DND-41 (cell line): ENCODE results near the gene TCEA3.

ENCODE experiments used
- ATAC-seq: fragments of 200-7000 bp; cut with Tn5 transposase; 3 replicates; pipeline ENCODE4 v1.9.1; 2021; ENCODE audit warnings: low read depth; ENCODE audit not compliant: insufficient read depth
- DNase-seq: peaks from one replicate; pipeline ENCODE4 v3.0.0-alpha.2; 2020
- H2AFZ ChIP-seq: 2 replicates; pipeline ENCODE4 v1.6.0; 2012; ENCODE audit warnings: low read depth, low read length
- H3K27ac ChIP-seq: 2 replicates; pipeline ENCODE4 v1.5.1; 2012; ENCODE audit warnings: low read length, inconsistent platforms
- H3K27me3 ChIP-seq: fragments of 200-600 bp; sonication (generic); 2 replicates; pipeline ENCODE4 v1.6.0; 2012; ENCODE audit warnings: low read length, mild to moderate bottlenecking, inconsistent platforms; ENCODE audit not compliant: insufficient read depth, poor library complexity
- H3K36me3 ChIP-seq: 2 replicates; pipeline ENCODE4 v1.5.1; 2012; ENCODE audit warnings: low read length, inconsistent platforms; ENCODE audit not compliant: insufficient read depth
- H3K4me1 ChIP-seq: 2 replicates; pipeline ENCODE4 v1.5.1; 2012; ENCODE audit warnings: mild to moderate bottlenecking, low read length; ENCODE audit not compliant: insufficient read depth
- H3K4me2 ChIP-seq: 2 replicates; pipeline ENCODE4 v1.6.0; 2012; ENCODE audit warnings: mild to moderate bottlenecking, moderate library complexity, low read length, inconsistent platforms; ENCODE audit not compliant: insufficient read depth
- H3K4me3 ChIP-seq, 2 experiments: fragments of 200-600 bp in 1 of 2; shearing (Covaris generic) in 1 of 2; 2 replicates each; pipeline ENCODE4 v1.5.1; 2012 to 2016; ENCODE audit warnings: inconsistent platforms in 2 of 2, low read length in 2 of 2, mild to moderate bottlenecking in 2 of 2, low read depth in 1 of 2, moderate library complexity in 1 of 2
- H3K79me2 ChIP-seq: 2 replicates; pipeline ENCODE4 v1.6.0; 2012; ENCODE audit warnings: low read length, inconsistent platforms; ENCODE audit not compliant: insufficient read depth
- H3K9ac ChIP-seq: 2 replicates; pipeline ENCODE4 v1.6.0; 2012; ENCODE audit warnings: low read depth, mild to moderate bottlenecking, inconsistent platforms, low read length, moderate library complexity
- H3K9me3 ChIP-seq: 2 replicates; pipeline ENCODE4 v1.5.1; 2012; ENCODE audit warnings: low read length, moderate library complexity, mild to moderate bottlenecking, inconsistent platforms; ENCODE audit not compliant: insufficient read depth, severe bottlenecking
- H4K20me1 ChIP-seq: 2 replicates; pipeline ENCODE4 v1.6.0; 2012; ENCODE audit warnings: low read length; ENCODE audit not compliant: insufficient read depth
- CTCF ChIP-seq: IDR thresholded peaks from 2 replicates; pipeline ENCODE4 v1.5.1; 2012; ENCODE audit warnings: borderline replicate concordance, low read length, moderate library complexity, mild to moderate bottlenecking; ENCODE audit not compliant: poor library complexity, severe bottlenecking; ENCODE audit errors: extremely low read depth
- EZH2 ChIP-seq: IDR thresholded peaks from 3 replicates; pipeline ENCODE4 v1.6.1; 2012; ENCODE audit warnings: borderline replicate concordance, low read depth, mild to moderate bottlenecking, moderate library complexity, low read length, inconsistent platforms; ENCODE audit not compliant: severe bottlenecking

TCEA3 gene

DNA sequence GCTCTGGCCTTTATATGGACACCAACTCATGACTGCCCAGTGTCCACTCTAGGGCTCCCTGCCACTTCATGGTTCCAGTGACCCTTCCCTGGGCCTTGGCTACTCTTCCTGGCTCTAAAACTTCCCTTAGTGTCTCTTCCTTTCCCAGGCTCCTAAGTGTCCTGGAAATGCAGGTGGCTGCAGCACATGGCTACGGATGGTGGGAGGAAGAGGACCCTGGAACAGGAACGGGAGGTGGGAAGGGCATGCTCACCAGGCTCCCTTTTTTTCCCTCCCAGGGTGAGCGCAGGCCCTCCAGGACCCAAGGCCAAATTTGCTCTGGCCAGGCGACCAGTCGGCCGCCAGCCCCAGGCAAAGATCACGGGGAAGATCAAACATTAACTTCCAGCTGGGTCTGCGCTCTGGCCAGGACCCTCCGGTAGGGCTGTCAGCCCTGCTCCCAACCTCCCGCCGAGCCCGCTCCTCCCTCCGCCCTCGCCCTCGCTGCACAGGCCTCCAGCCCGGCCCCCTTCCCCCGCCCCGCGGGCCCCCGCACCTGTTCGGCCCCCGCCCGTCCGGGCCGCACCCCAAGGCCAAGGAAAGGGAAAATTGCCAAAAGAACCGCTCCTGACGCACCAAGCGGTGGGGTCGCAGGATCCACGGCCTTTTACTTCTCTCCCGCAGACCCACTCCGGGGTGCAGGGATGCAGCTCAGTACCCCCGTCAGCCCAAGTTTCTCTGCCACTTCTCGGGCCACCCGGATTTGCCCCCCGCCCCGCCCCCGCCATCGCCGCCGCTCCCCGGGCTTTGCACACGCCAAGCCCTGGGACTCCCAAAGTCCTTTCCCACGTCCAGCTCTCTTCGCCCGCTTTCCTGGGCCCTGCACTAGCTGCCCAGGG is 894 bp downstream of the TCEA3 start:
- Histone ChIP-seq H2AFZ (no peak overlapping the region), H3K36me3 (no peaks in the 10 kb centered on the region), H3K9ac (no peak overlapping the region), H3K9me3 (no peaks in the 10 kb centered on the region), H3K4me3 (no peak overlapping the region), H3K27me3 (peaks cover 17% of the 10 kb centered on the region), H3K4me2 (no peak overlapping the region), H3K4me1 (no peaks in the 10 kb centered on the region), H3K27ac (no peak overlapping the region), H4K20me1 (no peaks in the 10 kb centered on the region), H3K79me2 (no peaks in the 10 kb centered on the region)
- ATAC-seq (no peak), DNase-seq (no peak)
- TF ChIP-seq CTCF (no peak), EZH2 (no peak)

DNA sequence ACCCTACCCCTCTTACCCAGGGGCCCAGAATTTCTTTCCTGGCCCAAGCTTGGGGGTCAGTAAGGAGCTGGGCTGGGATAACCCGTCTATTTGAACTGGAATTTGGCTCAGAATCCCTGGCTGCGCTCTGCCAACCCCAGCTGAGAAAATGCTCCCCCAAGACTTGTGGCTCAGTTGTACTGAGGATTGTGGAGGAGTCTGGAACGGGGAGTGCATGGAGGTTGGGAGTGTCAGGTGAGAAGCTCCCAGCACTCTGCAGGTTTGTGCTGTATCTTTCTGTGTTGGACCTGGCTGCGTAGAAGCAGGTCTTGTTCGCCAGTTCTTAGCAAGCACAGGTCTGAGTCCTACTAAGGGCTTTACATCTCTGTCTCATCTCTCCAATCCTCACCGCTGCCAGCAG is 1.6 kb downstream of the TCEA3 start:
- Histone ChIP-seq H3K79me2 (no peaks in the 10 kb centered on the region), H3K27me3 (peaks cover 10% of the 10 kb centered on the region), H3K4me1 (no peaks in the 10 kb centered on the region), H2AFZ (no peak overlapping the region), H4K20me1 (no peaks in the 10 kb centered on the region), H3K4me2 (no peak overlapping the region), H3K36me3 (no peaks in the 10 kb centered on the region), H3K4me3 (no peak overlapping the region), H3K9me3 (no peaks in the 10 kb centered on the region), H3K27ac (no peak overlapping the region), H3K9ac (no peak overlapping the region)
- TF ChIP-seq EZH2: no peak
- no peak for DNase-seq
- ATAC-seq: no peak

DNA sequence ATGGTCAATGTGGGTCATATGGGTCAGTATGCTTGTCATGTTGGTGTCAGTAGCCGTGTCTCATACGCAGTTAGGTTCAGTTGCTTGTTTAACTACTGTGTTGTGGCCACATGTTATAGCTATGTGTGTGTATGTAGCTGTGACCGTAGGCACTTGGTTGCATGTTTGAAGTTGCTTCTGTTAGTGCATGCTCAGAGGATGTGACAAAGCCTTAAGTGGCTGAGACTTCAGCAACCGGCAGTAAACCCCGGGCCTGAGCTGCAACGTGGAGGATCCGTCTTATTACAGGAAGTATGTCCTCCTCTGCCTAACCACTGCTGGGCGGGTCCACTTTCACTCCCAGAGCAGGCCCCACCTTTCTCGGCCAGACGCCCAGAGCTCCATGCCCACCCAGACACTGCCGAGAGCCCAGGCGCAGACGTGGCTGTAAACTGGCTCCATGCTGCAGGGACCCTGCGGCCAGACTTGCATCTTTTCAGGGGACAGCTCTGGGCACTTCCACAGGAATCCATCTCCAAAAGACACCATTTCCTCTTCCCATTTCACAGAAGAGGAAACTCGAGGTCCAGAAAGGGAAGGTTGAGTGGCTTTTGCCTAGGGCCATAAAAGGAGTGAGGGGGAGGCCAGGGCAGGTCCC is 2.2 kb downstream of the TCEA3 start:
- Histone ChIP-seq H3K9ac (no peak overlapping the region), H3K27me3 (peaks cover 11% of the 10 kb centered on the region), H2AFZ (no peak overlapping the region), H4K20me1 (no peaks in the 10 kb centered on the region), H3K9me3 (no peaks in the 10 kb centered on the region), H3K36me3 (no peaks in the 10 kb centered on the region), H3K4me2 (no peak overlapping the region), H3K79me2 (no peaks in the 10 kb centered on the region), H3K4me3 (no peak overlapping the region), H3K4me1 (no peaks in the 10 kb centered on the region), H3K27ac (no peak overlapping the region)
- TF ChIP-seq EZH2 (no peak), CTCF (no peak)
- ATAC-seq (peak; percentile 48; the same call in 1 of the 3 replicates), DNase-seq (peak; percentile 19)

- no peak overlapping the region for H3K4me3 ChIP-seq
- H3K79me2 ChIP-seq: no peaks in the 10 kb centered on the region
- H3K9me3 ChIP-seq: no peaks in the 10 kb centered on the region
- DNase-seq (no peak), ATAC-seq (no peak)
- no peak overlapping the region for H3K4me2 ChIP-seq
- no peak overlapping the region for H3K9ac ChIP-seq
- no peaks in the 10 kb centered on the region for H4K20me1 ChIP-seq
- no peak overlapping the region for H3K27ac ChIP-seq
- H3K4me1 ChIP-seq: no peaks in the 10 kb centered on the region
- no peak for TF ChIP-seq CTCF
- TF ChIP-seq EZH2: no peak
- H2AFZ ChIP-seq: no peak overlapping the region
- H3K27me3 ChIP-seq: peaks cover 11% of the 10 kb centered on the region
- H3K36me3 ChIP-seq: no peaks in the 10 kb centered on the region
These were observed 2.8 kb downstream of the TCEA3 start for GRCh38 chr1:23421753-23422240.
